GM21723 (cell line): ENCODE data around the gene NCK2.

Experiments
- ATAC-seq: cut with Tn5 transposase; IDR thresholded peaks from one replicate; pipeline ENCODE4 v1.9.1; 2021; ENCODE audit warnings: mild to moderate bottlenecking, moderate library complexity; ENCODE audit not compliant: unreplicated experiment

The NCK2 gene

GRCh38 chr2:105866216-105867185 lies 121.8 kb downstream of the NCK2 start:
- ATAC-seq: no peak

GRCh38 chr2:105867587-105867986 lies 122.9 kb downstream of the NCK2 start:
- ATAC-seq: no peak

- no peak for ATAC-seq
Observed at GRCh38 chr2:105868060-105868459, 123.3 kb downstream of the NCK2 start.

- no peak for ATAC-seq
Observed at GRCh38 chr2:105869341-105869740, 124.6 kb downstream of the NCK2 start.

GRCh38 chr2:105870062-105870461 lies 125.3 kb downstream of the NCK2 start:
- no peak for ATAC-seq

- no peak for ATAC-seq
Observed at GRCh38 chr2:105870858-105871257, 126.1 kb downstream of the NCK2 start.

GRCh38 chr2:105872142-105872728 lies 127.5 kb downstream of the NCK2 start:
- no peak for ATAC-seq

GRCh38 chr2:105872830-105873229 lies 128.1 kb downstream of the NCK2 start:
- no peak for ATAC-seq

- ATAC-seq: no peak
Observed at GRCh38 chr2:105873281-105873680, 128.6 kb downstream of the NCK2 start.

GRCh38 chr2:105873721-105874120 lies 129.0 kb downstream of the NCK2 start:
- peak; percentile 93 for ATAC-seq

- no peak for ATAC-seq
Observed at GRCh38 chr2:105874466-105874865, 129.8 kb downstream of the NCK2 start.

GRCh38 chr2:105875241-105875640 lies 130.5 kb downstream of the NCK2 start:
- ATAC-seq: no peak

GRCh38 chr2:105876191-105876590 lies 131.5 kb downstream of the NCK2 start:
- ATAC-seq: no peak

GRCh38 chr2:105877945-105878344 lies 133.2 kb downstream of the NCK2 start:
- no peak for ATAC-seq

GRCh38 chr2:105879106-105879802 lies 134.5 kb downstream of the NCK2 start:
- no peak for ATAC-seq

- ATAC-seq: no peak
Observed at GRCh38 chr2:105879803-105880300, 135.1 kb downstream of the NCK2 start.

- ATAC-seq: peak; percentile 61
Observed at GRCh38 chr2:105880637-105881036, 135.9 kb downstream of the NCK2 start.

GRCh38 chr2:105881286-105882136 lies 136.8 kb downstream of the NCK2 start:
- no peak for ATAC-seq

- no peak for ATAC-seq
Observed at GRCh38 chr2:105882341-105882740, 137.6 kb downstream of the NCK2 start.

GRCh38 chr2:105882920-105883435 lies 138.3 kb downstream of the NCK2 start:
- ATAC-seq: no peak
